ENCODE measurements around the gene CA10. TPM values are rescaled to one million over a fixed set of nuclear protein-coding genes. Genes with fewer than 3 reads are reported as not detected.

Gene CA10
- total RNA-seq, 1 experiment from 2014 or later: not detected

DNA sequence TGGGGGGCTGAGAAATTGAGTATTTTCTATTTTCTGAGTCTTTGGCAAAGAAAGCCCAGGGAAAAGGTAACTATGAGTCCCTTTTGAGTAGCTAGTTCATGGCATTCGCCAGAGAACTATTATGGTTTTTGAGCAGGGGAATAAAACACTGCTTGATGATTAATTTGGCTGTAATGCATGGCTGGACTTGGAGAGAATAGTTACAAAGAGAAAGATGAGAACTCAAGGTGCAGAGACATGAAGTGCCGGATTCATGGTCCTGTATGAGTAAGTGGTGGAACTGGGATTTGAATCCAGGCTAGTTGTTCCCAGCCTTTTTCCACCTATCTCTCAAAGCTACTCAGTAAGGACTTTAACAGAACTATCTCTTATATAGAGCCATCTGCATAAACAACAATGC is 266.6 kb downstream of the CA10 start:
- no peak for DNase-seq
- CTCF ChIA-PET: no interaction called here
- Mint-ChIP-seq H3K36me3 (ENCODE audit: insufficient read depth, unreplicated experiment) (no peaks in the 10 kb centered on the region), H3K27me3 (ENCODE audit: insufficient read depth, unreplicated experiment) (peaks cover 6% of the 10 kb centered on the region), H3K4me1 (ENCODE audit: low read depth, unreplicated experiment) (no peaks in the 10 kb centered on the region), H3K9me3 (ENCODE audit: unreplicated experiment) (no peaks in the 10 kb centered on the region), H3K27ac (ENCODE audit: unreplicated experiment) (no peak overlapping the region), H3K4me3 (ENCODE audit: unreplicated experiment) (no peak overlapping the region)
- Histone ChIP-seq H3K27me3 (replicated peaks; ENCODE audit: control insufficient read depth, insufficient read depth, low read length) (no peaks in the 10 kb centered on the region), H3K9me3 (no peaks in the 10 kb centered on the region), H3K4me1 (no peaks in the 10 kb centered on the region), H3K4me3 (ENCODE audit: low read depth, low read length) (no peak overlapping the region), H3K36me3 (ENCODE audit: control insufficient read depth, insufficient read depth, low read length) (no peaks in the 10 kb centered on the region)
- POLR2A ChIA-PET: no interaction called here
- intact Hi-C loops (cut with micrococcal nuclease; ENCODE audit: unreplicated experiment): loop anchor here (1.0 kb wide), 1 partner anchor 14 kb away; no protein-coding TSS in a partner anchor
- BruUV-seq (replicated peaks): no TSS peak
- TF ChIP-seq, protein P1, sequence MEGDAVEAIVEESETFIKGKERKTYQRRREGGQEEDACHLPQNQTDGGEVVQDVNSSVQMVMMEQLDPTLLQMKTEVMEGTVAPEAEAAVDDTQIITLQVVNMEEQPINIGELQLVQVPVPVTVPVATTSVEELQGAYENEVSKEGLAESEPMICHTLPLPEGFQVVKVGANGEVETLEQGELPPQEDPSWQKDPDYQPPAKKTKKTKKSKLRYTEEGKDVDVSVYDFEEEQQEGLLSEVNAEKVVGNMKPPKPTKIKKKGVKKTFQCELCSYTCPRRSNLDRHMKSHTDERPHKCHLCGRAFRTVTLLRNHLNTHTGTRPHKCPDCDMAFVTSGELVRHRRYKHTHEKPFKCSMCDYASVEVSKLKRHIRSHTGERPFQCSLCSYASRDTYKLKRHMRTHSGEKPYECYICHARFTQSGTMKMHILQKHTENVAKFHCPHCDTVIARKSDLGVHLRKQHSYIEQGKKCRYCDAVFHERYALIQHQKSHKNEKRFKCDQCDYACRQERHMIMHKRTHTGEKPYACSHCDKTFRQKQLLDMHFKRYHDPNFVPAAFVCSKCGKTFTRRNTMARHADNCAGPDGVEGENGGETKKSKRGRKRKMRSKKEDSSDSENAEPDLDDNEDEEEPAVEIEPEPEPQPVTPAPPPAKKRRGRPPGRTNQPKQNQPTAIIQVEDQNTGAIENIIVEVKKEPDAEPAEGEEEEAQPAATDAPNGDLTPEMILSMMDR (IDR thresholded peaks at IDR 0.05; ENCODE audit: insufficient read depth in 1 of 2, low read depth in 1 of 2, low read length in 1 of 2, severe bottlenecking in 1 of 2, unreplicated experiment in 1 of 2): no peak

DNA sequence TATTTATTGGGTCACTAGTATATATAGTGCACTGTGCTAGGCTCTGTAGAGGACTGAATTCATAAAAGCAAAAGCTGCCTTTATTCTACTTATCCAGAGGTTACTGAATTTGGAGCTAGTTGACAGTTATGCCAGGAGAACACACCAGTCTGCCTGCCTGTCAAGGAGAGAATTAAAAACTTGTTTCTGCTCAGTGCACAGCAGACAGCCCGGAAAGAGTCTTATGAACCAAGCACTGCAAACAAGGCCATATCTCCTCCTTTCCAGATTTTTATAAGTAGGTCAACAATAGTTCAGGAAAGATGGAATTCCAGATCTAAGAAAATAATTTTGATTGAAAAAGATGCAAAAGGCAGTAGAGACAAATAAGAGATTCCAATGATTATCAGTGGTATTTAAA is 267.8 kb downstream of the CA10 start:
- BruUV-seq (replicated peaks): no TSS peak
- H3K27ac Mint-ChIP-seq (ENCODE audit: unreplicated experiment): no peak overlapping the region
- no peaks in the 10 kb centered on the region for H3K4me1 Mint-ChIP-seq (ENCODE audit: low read depth, unreplicated experiment)
- H3K4me3 ChIP-seq (ENCODE audit: low read depth, low read length): no peak overlapping the region
- no peak for DNase-seq
- no peaks in the 10 kb centered on the region for H3K9me3 Mint-ChIP-seq (ENCODE audit: unreplicated experiment)
- CTCF ChIA-PET: no interaction called here
- peaks cover 8% of the 10 kb centered on the region for H3K27me3 Mint-ChIP-seq (ENCODE audit: insufficient read depth, unreplicated experiment)
- TF ChIP-seq, protein P1 (IDR thresholded peaks at IDR 0.05; ENCODE audit: insufficient read depth in 1 of 2, low read depth in 1 of 2, low read length in 1 of 2, severe bottlenecking in 1 of 2, unreplicated experiment in 1 of 2): no peak
- no peaks in the 10 kb centered on the region for H3K27me3 ChIP-seq (replicated peaks; ENCODE audit: control insufficient read depth, insufficient read depth, low read length)
- H3K4me3 Mint-ChIP-seq (ENCODE audit: unreplicated experiment): no peak overlapping the region
- no peaks in the 10 kb centered on the region for H3K9me3 ChIP-seq
- no peaks in the 10 kb centered on the region for H3K36me3 ChIP-seq (ENCODE audit: control insufficient read depth, insufficient read depth, low read length)
- POLR2A ChIA-PET: no interaction called here
- intact Hi-C loops (cut with micrococcal nuclease; ENCODE audit: unreplicated experiment): loop anchor here (1.0 kb wide), 1 partner anchor 16 kb away; no protein-coding TSS in a partner anchor
- no peaks in the 10 kb centered on the region for H3K4me1 ChIP-seq
- H3K36me3 Mint-ChIP-seq (ENCODE audit: insufficient read depth, unreplicated experiment): no peaks in the 10 kb centered on the region

DNA sequence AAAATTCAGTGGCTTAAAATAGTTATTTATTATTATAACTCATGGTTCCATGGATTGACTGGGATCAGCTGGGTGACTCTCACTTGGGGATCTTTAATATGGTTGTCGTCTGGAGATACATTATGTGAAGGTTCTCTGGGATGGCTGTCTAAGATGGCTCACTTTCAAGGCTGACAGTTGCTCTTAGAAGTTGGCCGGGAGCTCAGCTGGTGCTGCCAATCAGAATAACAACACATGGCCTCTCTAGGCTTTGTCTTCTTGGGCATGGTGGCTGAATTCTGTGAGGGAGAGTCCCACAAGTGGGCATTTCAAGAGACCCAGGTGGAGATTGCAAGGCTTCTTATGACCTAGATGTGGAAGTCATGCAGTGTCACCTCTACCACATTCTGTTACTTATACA is 269.7 kb downstream of the CA10 start:
- Mint-ChIP-seq H3K27ac (ENCODE audit: unreplicated experiment) (no peak overlapping the region), H3K36me3 (ENCODE audit: insufficient read depth, unreplicated experiment) (no peaks in the 10 kb centered on the region), H3K27me3 (ENCODE audit: insufficient read depth, unreplicated experiment) (peaks cover 21% of the 10 kb centered on the region), H3K4me3 (ENCODE audit: unreplicated experiment) (no peak overlapping the region), H3K9me3 (ENCODE audit: unreplicated experiment) (no peaks in the 10 kb centered on the region), H3K4me1 (ENCODE audit: low read depth, unreplicated experiment) (no peaks in the 10 kb centered on the region)
- Histone ChIP-seq H3K4me1 (no peaks in the 10 kb centered on the region), H3K4me3 (ENCODE audit: low read depth, low read length) (no peak overlapping the region), H3K9me3 (no peaks in the 10 kb centered on the region), H3K36me3 (ENCODE audit: control insufficient read depth, insufficient read depth, low read length) (no peaks in the 10 kb centered on the region), H3K27me3 (replicated peaks; ENCODE audit: control insufficient read depth, insufficient read depth, low read length) (no peaks in the 10 kb centered on the region)
- ChIA-PET CTCF (no interaction called here), POLR2A (no interaction called here)
- intact Hi-C loops (cut with micrococcal nuclease; ENCODE audit: unreplicated experiment): no loop called here
- no peak for DNase-seq
- TF ChIP-seq, protein P1 (IDR thresholded peaks at IDR 0.05; ENCODE audit: insufficient read depth in 1 of 2, low read depth in 1 of 2, low read length in 1 of 2, severe bottlenecking in 1 of 2, unreplicated experiment in 1 of 2): no peak
- BruUV-seq (replicated peaks): no TSS peak

Measured in Caco-2 (cell line).